Type B pancreatic cell (in vitro differentiated cells): ENCODE results near the gene GPR83. TPM values are rescaled to one million over a fixed set of nuclear protein-coding genes. Genes with fewer than 3 reads are reported as not detected.
A peak's percentile ranks its signal among the peaks of the same experiment; 100 is the strongest.

Experiments
- DNase-seq: peaks from one replicate; pipeline ENCODE4 v3.0.0; 2021; ENCODE audit warnings: mixed read lengths; ENCODE audit not compliant: unreplicated experiment; ENCODE audit errors: extremely low spot score
- H3K27ac Mint-ChIP-seq: 2 replicates; pipeline ENCODE4 v1.8.0; 2021; ENCODE audit warnings: mild to moderate bottlenecking, mixed read lengths
- H3K27me3 Mint-ChIP-seq: 2 replicates; pipeline ENCODE4 v1.8.0; 2021; ENCODE audit warnings: mixed read lengths
- H3K36me3 Mint-ChIP-seq: 2 replicates; pipeline ENCODE4 v1.8.0; 2021; ENCODE audit warnings: mixed read lengths
- H3K4me1 Mint-ChIP-seq: one replicate; pipeline ENCODE4 v1.8.0; 2021; ENCODE audit warnings: mixed read lengths; ENCODE audit not compliant: unreplicated experiment
- H3K4me3 Mint-ChIP-seq: 2 replicates; pipeline ENCODE4 v1.8.0; 2021; ENCODE audit warnings: mild to moderate bottlenecking, mixed read lengths
- H3K9me3 Mint-ChIP-seq: 2 replicates; pipeline ENCODE4 v1.8.0; 2021; ENCODE audit warnings: mixed read lengths
- total RNA-seq: library from RNA; stranded (reverse); gene quantifications from 2 replicates; pipeline ENCODE4 v1.2.1, GENCODE V29; 2021; ENCODE audit warnings: low replicate concordance
- TF ChIP-seq, protein P1 (sequence below): fragments of 200-600 bp; sonication (generic); conservative IDR thresholded peaks from 2 replicates; pipeline ENCODE4 v1.5.0; 2021; ENCODE audit warnings: antibody characterized with exemption, mild to moderate bottlenecking

The GPR83 gene
- total RNA-seq, 1 donor from 2014 or later, result 0.43 TPM

DNA sequence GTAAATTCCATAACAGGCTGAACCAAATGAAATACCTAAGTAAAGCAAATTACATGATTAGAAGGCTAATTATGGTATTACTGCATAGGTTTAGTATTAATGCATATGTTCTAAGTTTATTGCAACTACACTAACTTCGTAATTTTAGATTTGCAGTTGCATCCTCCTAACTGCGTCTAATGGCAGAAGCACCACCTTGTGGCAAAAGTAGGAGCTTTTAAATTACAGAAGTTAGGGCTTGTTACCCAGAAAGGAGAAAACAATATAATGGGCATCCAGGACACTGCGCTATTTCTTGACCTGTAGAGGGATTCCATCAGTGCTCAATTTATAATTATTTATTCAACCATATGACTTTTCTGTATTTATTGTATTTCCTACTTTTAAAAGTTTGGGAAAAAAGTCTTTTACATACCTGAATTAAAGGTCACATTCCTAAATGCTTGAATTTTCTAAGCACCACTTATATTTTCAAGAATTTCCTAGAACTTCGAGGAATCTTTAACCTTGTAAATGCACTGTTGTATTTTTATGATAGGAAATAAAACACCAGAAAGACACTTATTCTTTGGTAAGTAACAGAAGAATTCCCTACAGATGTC is 16.3 kb upstream of the GPR83 start:
- H3K4me1 Mint-ChIP-seq, result no peaks in the 10 kb centered on the region
- no peaks in the 10 kb centered on the region for H3K9me3 Mint-ChIP-seq
- H3K36me3 Mint-ChIP-seq, result peaks cover 9% of the 10 kb centered on the region
- TF ChIP-seq, protein P1, sequence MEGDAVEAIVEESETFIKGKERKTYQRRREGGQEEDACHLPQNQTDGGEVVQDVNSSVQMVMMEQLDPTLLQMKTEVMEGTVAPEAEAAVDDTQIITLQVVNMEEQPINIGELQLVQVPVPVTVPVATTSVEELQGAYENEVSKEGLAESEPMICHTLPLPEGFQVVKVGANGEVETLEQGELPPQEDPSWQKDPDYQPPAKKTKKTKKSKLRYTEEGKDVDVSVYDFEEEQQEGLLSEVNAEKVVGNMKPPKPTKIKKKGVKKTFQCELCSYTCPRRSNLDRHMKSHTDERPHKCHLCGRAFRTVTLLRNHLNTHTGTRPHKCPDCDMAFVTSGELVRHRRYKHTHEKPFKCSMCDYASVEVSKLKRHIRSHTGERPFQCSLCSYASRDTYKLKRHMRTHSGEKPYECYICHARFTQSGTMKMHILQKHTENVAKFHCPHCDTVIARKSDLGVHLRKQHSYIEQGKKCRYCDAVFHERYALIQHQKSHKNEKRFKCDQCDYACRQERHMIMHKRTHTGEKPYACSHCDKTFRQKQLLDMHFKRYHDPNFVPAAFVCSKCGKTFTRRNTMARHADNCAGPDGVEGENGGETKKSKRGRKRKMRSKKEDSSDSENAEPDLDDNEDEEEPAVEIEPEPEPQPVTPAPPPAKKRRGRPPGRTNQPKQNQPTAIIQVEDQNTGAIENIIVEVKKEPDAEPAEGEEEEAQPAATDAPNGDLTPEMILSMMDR, result peak; percentile 74
- DNase-seq, result no peak
- no peaks in the 10 kb centered on the region for H3K27me3 Mint-ChIP-seq
- H3K4me3 Mint-ChIP-seq, result no peak overlapping the region
- H3K27ac Mint-ChIP-seq, result no peak overlapping the region

DNA sequence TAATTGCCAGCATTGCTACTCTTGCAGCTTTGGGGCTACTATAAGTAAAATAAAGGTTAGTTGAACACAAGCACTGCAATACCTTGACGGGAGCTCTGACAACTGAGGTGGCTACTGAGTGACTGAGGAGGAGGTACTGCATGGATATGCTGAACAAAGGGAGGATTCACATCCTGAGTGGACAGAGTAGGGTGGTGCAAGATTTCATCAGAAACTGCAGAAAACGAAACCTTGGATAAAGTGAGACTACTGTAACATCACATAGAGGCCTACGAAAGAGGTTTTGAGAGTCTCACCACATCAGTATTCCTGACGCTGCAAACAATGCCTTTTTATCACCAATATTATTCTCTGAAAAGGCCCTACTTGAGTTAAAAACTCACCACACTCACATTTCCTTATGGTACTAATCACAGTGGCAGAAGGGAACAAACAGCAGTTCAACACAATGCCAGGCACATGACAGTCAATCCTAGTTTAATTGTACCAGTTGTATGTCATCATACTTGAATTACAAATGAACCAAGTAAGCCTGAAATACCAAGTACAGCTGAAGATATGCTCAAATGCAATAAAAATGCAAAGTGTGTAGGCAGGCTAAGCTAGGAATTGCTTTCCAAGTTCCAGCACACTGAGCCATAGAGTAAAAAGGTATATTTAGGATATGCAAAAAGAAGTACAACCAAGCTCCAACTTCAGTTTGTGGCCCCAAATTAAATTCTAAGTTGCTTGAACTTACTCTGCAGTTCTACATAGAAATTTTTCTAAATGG is 4.0 kb upstream of the GPR83 start:
- peaks cover 44% of the 10 kb centered on the region for H3K27me3 Mint-ChIP-seq
- no peak for DNase-seq
- H3K4me1 Mint-ChIP-seq, result peaks cover 7% of the 10 kb centered on the region
- peaks cover 7% of the 10 kb centered on the region for H3K9me3 Mint-ChIP-seq
- no peak overlapping the region for H3K27ac Mint-ChIP-seq
- TF ChIP-seq, protein P1, result no peak
- no peak overlapping the region for H3K4me3 Mint-ChIP-seq
- peaks cover 5% of the 10 kb centered on the region for H3K36me3 Mint-ChIP-seq

DNA sequence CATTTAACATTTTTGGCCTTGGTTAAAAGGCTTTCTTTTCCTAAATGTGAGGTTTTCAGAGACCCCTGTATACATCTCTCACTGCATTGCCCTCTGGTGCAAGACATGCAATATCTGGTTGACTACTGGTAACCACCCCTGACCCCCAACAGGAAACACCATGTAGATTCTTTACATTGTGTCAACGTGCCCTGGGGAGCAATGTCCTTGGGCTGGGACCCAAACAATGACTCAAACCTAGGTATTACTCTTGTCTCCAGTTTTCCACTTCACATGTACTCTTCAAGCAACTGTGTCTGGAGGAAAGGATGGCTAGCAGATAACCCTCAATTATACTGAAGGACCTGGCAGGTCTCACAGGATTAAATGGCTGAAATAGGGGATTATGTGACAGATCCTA is 1.1 kb upstream of the GPR83 start:
- Mint-ChIP-seq H3K27ac (no peak overlapping the region), H3K4me1 (peaks cover 12% of the 10 kb centered on the region), H3K4me3 (peak overlapping the region; percentile 75), H3K9me3 (no peaks in the 10 kb centered on the region), H3K36me3 (no peaks in the 10 kb centered on the region), H3K27me3 (peaks cover 72% of the 10 kb centered on the region)
- no peak for DNase-seq
- TF ChIP-seq, protein P1, result no peak

DNA sequence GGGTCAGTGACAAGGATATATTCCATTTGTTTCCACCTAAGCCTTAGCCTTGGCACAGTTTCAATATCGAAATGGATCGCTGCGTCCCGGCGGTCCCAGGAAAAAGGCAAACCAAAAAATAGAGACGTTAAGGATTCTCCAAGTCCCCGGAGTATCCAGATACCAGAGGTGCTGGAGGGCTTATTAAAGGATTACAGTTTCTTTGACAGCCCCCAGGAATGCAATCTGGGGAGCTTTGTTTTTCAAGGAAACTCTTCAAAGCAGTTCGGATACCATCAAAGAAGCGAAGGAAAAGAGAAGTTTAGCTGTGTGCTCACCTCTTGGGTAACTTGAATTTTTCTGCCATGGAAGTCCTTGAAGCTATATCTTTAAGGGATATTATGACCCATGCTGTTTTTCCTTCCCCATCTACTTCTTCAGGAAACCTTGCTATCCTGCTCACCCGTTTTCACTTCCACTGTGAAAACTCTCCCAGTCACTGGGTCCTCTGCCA is 600 bp upstream of the GPR83 start:
- peaks cover 78% of the 10 kb centered on the region for H3K27me3 Mint-ChIP-seq
- TF ChIP-seq, protein P1, result no peak
- H3K9me3 Mint-ChIP-seq, result no peaks in the 10 kb centered on the region

DNA sequence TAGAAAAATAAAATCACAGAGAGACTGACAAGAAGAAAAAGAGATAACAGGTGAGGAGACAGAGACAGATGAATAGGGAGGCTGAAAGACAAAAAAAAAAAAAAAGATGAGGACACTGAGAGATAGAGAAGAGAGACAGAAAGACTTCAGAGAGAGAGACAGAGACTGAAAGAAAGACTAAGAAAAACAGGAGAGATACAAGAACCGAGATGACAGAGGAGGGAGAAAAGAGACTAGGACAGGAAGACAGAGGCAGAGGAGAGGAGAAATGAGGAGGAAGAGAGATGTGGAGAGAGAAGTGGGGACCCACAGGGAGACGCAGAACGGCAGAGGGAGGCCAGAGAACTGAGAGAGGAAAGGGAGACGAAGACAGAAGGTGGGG is 771 bp downstream of the GPR83 start:
- Mint-ChIP-seq H3K27me3 (peaks cover 81% of the 10 kb centered on the region), H3K4me3 (peak overlapping the region; percentile 88), H3K4me1 (peaks cover 12% of the 10 kb centered on the region), H3K36me3 (no peaks in the 10 kb centered on the region), H3K27ac (no peak overlapping the region), H3K9me3 (no peaks in the 10 kb centered on the region)
- DNase-seq, result no peak
- TF ChIP-seq, protein P1, result no peak

More for the DNA sequence above, 600 bp upstream of the GPR83 start:
- Mint-ChIP-seq H3K4me1 (peaks cover 12% of the 10 kb centered on the region), H3K4me3 (peak overlapping the region; percentile 75), H3K36me3 (no peaks in the 10 kb centered on the region), H3K27ac (no peak overlapping the region)
- DNase-seq, result no peak
